ENCODE results near the gene DYNC1I2. TPM values are rescaled to one million over a fixed set of nuclear protein-coding genes. Genes with fewer than 3 reads are reported as not detected.

The DYNC1I2 gene
- total RNA-seq, 1 experiment from 2014 or later = 39.4 TPM

DNA sequence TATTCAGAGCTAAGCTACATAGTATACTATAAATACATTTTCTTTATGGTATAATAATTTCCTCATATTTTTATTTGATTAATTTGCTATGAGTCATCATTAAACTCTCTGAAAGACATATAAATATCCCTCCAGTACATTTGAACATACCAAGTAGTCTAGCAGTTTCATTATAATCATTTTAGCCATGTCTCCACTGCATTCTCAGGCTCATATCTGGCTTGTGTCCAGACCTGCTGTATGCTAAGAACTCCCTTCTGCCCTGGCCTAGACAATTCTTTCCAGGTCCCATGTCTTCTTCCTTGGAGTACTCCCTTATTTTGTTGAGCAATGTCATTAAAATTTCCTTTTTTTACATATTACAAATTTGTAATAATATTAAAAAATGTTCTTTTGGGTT is 16.6 kb upstream of the DYNC1I2 start (continued):
- TF ChIP-seq JUND (IDR thresholded peaks at IDR 0.05) = no peak
- no peak for TF ChIP-seq RAD21 (IDR thresholded peaks at IDR 0.05; ENCODE audit: low read depth)
- TF ChIP-seq TCF7L2 (IDR thresholded peaks at IDR 0.05; ENCODE audit: borderline replicate concordance, extremely low read depth, insufficient read depth, insufficient read length) = no peak
- TF ChIP-seq ELF1 (IDR thresholded peaks at IDR 0.05; ENCODE audit: borderline replicate concordance, low read depth) = no peak
- TF ChIP-seq MAX (IDR thresholded peaks at IDR 0.05) = no peak
- TF ChIP-seq POLR2AphosphoS5 (IDR thresholded peaks at IDR 0.05; ENCODE audit: low read depth, low read length) = no peak
- TF ChIP-seq CBX3 (IDR thresholded peaks at IDR 0.05; ENCODE audit: low read depth) = no peak
- no peak for TF ChIP-seq CTCF (IDR thresholded peaks at IDR 0.05 in 2 of 3, conservative IDR thresholded peaks at IDR 0.05 in 1 of 3; ENCODE audit: borderline replicate concordance in 1 of 3, insufficient read depth in 1 of 3, low read depth in 2 of 3, low read length in 2 of 3)
- no peak for TF ChIP-seq FOSL1 (IDR thresholded peaks at IDR 0.05; ENCODE audit: low read depth)

DNA sequence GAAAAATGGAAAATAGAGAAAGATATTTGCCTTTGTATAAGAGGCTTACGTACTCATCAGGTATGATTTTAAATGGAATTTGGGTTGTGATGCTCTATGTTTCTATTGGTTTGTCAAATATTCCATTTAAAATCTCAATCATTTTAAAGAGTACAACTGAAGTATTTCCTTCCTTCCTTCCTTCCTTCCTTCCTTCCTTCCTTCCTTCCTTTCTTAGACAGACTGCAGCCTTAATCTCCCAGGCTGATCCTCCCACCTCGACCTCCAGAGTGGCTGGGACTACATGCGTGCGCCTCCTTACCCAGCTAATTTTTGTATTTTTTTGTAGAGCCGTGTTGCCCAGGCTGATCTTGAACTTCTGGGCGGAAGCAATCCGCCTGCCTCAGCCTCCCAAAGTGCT is 15.4 kb upstream of the DYNC1I2 start:
- POLR2A ChIA-PET = no interaction called here

More for the DNA sequence above, 15.4 kb upstream of the DYNC1I2 start:
- H3K4me2 ChIP-seq (ENCODE audit: low read length) = no peak overlapping the region
- H3K36me3 ChIP-seq (ENCODE audit: control insufficient read depth in 1 of 2, insufficient read depth in 2 of 2, low read length in 2 of 2) = no peaks in the 10 kb centered on the region
- H3K9me2 ChIP-seq (ENCODE audit: insufficient read depth) = no peaks in the 10 kb centered on the region
- no peak for DNase-seq (ENCODE audit: low read depth, low spot score)
- BruUV-seq (replicated peaks) = no TSS peak
- intact Hi-C loops (cut with micrococcal nuclease) = no loop called here
- ChIA-PET CTCF (no interaction called here), RAD21 (ENCODE audit: low non-redundant PET in 1 of 2, low total read pairs in 2 of 2, uncharacterized antibody in 2 of 2, unreplicated experiment in 2 of 2) (no interaction called here)
- H3K27me3 ChIP-seq (ENCODE audit: insufficient read depth, low read length) = no peaks in the 10 kb centered on the region
- no peak overlapping the region for H3K9ac ChIP-seq (ENCODE audit: low read length)
- H3K4me1 ChIP-seq (ENCODE audit: control insufficient read depth in 1 of 2, insufficient read depth in 2 of 2, low read length in 2 of 2) = no peaks in the 10 kb centered on the region
- H3K79me2 ChIP-seq (ENCODE audit: insufficient read depth, low read length) = no peaks in the 10 kb centered on the region
- no peak for TF ChIP-seq CBX3 (IDR thresholded peaks at IDR 0.05; ENCODE audit: low read depth)
- TF ChIP-seq SIN3A (IDR thresholded peaks at IDR 0.05; ENCODE audit: low read depth) = no peak
- TF ChIP-seq SP1 (IDR thresholded peaks at IDR 0.05; ENCODE audit: low read depth) = no peak
- TF ChIP-seq TCF7L2 (IDR thresholded peaks at IDR 0.05; ENCODE audit: borderline replicate concordance, extremely low read depth, insufficient read depth, insufficient read length) = no peak
- no peak for TF ChIP-seq MAX (IDR thresholded peaks at IDR 0.05)
- no peak for TF ChIP-seq ZFX (IDR thresholded peaks at IDR 0.05)
- no peak for TF ChIP-seq ELF1 (IDR thresholded peaks at IDR 0.05; ENCODE audit: borderline replicate concordance, low read depth)
- TF ChIP-seq CTCF (IDR thresholded peaks at IDR 0.05 in 2 of 3, conservative IDR thresholded peaks at IDR 0.05 in 1 of 3; ENCODE audit: borderline replicate concordance in 1 of 3, insufficient read depth in 1 of 3, low read depth in 2 of 3, low read length in 2 of 3) = no peak
- no peak for TF ChIP-seq POLR2AphosphoS5 (IDR thresholded peaks at IDR 0.05; ENCODE audit: low read depth, low read length)
- no peak for TF ChIP-seq EZH2phosphoT487 (IDR thresholded peaks at IDR 0.05; ENCODE audit: borderline replicate concordance)
- no peak for TF ChIP-seq RAD21 (IDR thresholded peaks at IDR 0.05; ENCODE audit: low read depth)
- no peak overlapping the region for H3K27ac ChIP-seq (ENCODE audit: low read depth, low read length)
- no peaks in the 10 kb centered on the region for H4K20me1 ChIP-seq (ENCODE audit: insufficient read depth)
- no peaks in the 10 kb centered on the region for H3K9me3 ChIP-seq (ENCODE audit: control insufficient read depth in 1 of 2, insufficient read depth in 1 of 2, low read depth in 1 of 2, low read length in 2 of 2)
- no peak overlapping the region for H2AFZ ChIP-seq (ENCODE audit: low read depth, low read length, poor library complexity, severe bottlenecking)
- ATAC-seq = no peak
- no peak overlapping the region for H3K4me3 ChIP-seq (replicated peaks in 1 of 2; ENCODE audit: low read depth in 1 of 2, low read length in 2 of 2)
